LNCaP clone FGC (cell line): ENCODE measurements around the gene ACTBL2.
"Not testable (repeated sequence)": the region's sequence is repeated elsewhere in the genome, so short reads cannot be mapped to it uniquely, and the experiment has no call there.

Experiments
- DNase-seq: peaks from one replicate; pipeline ENCODE4 v3.0.0-alpha.2; 2011; ENCODE audit warnings: low read depth
- H3K4me3 ChIP-seq: 2 replicates; pipeline ENCODE4 v1.5.1; 2011; ENCODE audit warnings: mild to moderate bottlenecking, low read depth, low read length, control low read depth
- CTCF ChIP-seq: IDR thresholded peaks from 2 replicates; pipeline ENCODE4 v1.5.1; 2012; ENCODE audit warnings: mild to moderate bottlenecking; ENCODE audit not compliant: control insufficient read depth, insufficient read depth; ENCODE audit errors: extremely low read depth

The ACTBL2 gene

GRCh38 chr5:57482671-57483106 is at the start of gene ACTBL2:
Gene ACTBL2 (minus strand): TSS chr5:57482811. CDS start chr5:57482707, 104 bp downstream.
- DNase-seq: no peak
- H3K4me3 ChIP-seq: no peak within 1 kb of the TSS
- no peak for TF ChIP-seq CTCF

GRCh38 chr5:57531333-57531732 is 48.7 kb upstream of the ACTBL2 start:
- no peak for DNase-seq

GRCh38 chr5:57529864-57530263 is 47.3 kb upstream of the ACTBL2 start:
- DNase-seq: no peak
- no peak overlapping the region for H3K4me3 ChIP-seq
- TF ChIP-seq CTCF: no peak

More at GRCh38 chr5:57531333-57531732, 48.7 kb upstream of the ACTBL2 start:
- H3K4me3 ChIP-seq: no peak overlapping the region
- TF ChIP-seq CTCF: no peak

- no peak for DNase-seq
- no peak for TF ChIP-seq CTCF
- no peak overlapping the region for H3K4me3 ChIP-seq
These were observed 45.3 kb upstream of the ACTBL2 start for GRCh38 chr5:57527870-57528269.

GRCh38 chr5:57524348-57525060 is 41.9 kb upstream of the ACTBL2 start:
- TF ChIP-seq CTCF: no peak
- DNase-seq: no peak
- H3K4me3 ChIP-seq: no peak overlapping the region

- not testable (repeated sequence) for DNase-seq, H3K4me3 ChIP-seq
These were observed 39.9 kb upstream of the ACTBL2 start for GRCh38 chr5:57522477-57522876.

GRCh38 chr5:57518415-57518814 is 35.8 kb upstream of the ACTBL2 start:
- not testable (repeated sequence) for DNase-seq, H3K4me3 ChIP-seq

GRCh38 chr5:57517250-57517649 is 34.6 kb upstream of the ACTBL2 start:
- no peak overlapping the region for H3K4me3 ChIP-seq
- TF ChIP-seq CTCF: no peak
- DNase-seq: no peak
